Hepatocyte (in vitro differentiated cells): Measurements from ENCODE around the gene TSHZ1.

Experiments
- CTCF ChIP-seq: fragments of 200-600 bp; sonication (generic); IDR thresholded peaks from 2 replicates; pipeline ENCODE4 v1.5.1; 2016; ENCODE audit warnings: antibody characterized with exemption, mild to moderate bottlenecking; ENCODE audit not compliant: poor library complexity
- EZH2phosphoT487 ChIP-seq: fragments of 200-600 bp; sonication (generic); IDR thresholded peaks from one replicate; pipeline ENCODE4 v1.6.1; 2018; ENCODE audit warnings: antibody characterized with exemption, mild to moderate bottlenecking, low read depth, moderate library complexity; ENCODE audit not compliant: unreplicated experiment, severe bottlenecking

- no peak for TF ChIP-seq CTCF
- TF ChIP-seq EZH2phosphoT487, result no peak
Observed at GRCh38 chr18:75162978-75163377, 47.6 kb upstream of the TSHZ1 start.
